A204.1 (cell line): Measurements from ENCODE around the gene GIMAP5.

Experiments used
- FAIRE-seq: peaks from 2 replicates; lab custom pipeline; 2012; peaks lifted over from hg19 to GRCh38; lab: Jason Lieb, UNC

Gene GIMAP5

DNA sequence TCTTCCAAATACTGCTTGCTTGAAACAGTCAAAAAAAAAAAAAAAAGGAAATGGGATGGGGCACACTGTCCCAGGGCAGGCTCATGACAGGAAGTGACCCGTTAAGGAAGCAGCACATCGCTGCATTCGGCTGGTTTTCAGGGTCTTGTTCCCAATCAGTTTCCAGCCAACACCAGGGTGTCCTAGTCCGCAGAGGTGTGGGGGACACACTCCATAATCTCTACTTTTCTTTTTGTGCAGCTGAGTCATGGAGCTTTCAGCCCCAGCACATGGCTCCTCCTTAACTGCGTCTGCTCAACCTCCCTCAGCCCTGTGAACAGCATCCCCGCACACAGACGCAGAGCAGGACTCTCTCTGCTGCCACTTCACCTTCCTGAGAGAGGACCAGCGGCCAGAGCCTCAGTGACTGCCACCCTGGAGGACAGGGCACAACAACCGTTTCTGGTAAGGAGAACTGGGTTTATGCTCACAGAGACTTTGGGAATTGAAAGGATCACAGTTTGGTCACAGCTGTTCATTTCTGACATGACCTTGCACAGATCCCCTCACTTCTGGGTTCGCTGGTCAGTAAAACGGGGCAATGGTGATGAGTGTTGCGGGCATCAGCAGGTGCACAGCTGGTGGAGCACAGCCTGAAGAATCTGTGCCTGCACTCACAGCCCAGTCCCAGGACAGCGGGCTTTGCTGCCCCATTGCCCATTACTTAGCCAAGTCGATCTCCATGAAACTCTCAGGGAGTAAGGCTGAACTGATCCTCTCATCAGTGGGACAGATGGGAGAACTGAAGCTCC lies at the start of gene GIMAP5:
GIMAP5 (plus strand) TSS at position 154 of the 791 bp plus-strand sequence. CDS start 3,467 bp downstream, outside the sequence.
- no peak for FAIRE-seq

DNA sequence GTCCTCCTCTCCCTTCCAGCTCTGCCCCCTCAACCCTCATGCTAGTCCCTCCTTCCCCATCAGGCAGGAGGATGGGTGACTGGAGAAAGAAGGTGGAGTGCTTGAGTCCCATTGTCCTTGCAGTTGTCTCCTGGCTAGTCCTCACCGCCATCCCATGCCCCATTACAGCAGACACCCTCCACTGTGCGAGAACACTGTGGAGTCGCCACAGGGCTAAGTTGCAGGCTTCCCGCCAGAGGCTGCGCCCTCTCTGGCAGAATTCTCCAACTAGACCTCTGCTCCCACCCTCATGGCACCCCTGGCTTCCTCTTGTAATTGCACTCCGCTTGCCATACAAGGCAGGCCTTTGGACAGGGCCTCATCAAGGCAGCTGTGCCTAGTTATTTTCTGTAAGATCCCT lies 48.6 kb upstream of the GIMAP5 start:
- no peak for FAIRE-seq

DNA sequence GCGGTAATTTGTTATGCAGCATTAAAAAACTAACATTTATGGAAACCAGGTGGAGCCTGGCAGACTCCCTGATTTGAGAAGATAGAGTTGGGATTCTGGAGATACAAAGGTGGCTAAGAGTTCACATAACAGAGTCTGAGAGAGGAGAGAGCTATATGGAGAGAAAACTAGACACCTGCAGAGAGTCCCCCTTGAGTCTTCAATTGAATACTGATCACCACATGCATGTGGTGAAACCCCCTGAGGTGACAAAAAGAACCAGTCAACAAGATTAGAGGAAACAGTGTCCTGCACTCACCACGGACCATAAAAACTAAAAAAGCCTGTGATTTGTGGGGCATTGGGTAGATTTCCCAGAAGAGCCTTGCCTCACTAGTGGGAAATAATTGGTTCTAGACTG lies 41.6 kb upstream of the GIMAP5 start:
- FAIRE-seq: no peak

DNA sequence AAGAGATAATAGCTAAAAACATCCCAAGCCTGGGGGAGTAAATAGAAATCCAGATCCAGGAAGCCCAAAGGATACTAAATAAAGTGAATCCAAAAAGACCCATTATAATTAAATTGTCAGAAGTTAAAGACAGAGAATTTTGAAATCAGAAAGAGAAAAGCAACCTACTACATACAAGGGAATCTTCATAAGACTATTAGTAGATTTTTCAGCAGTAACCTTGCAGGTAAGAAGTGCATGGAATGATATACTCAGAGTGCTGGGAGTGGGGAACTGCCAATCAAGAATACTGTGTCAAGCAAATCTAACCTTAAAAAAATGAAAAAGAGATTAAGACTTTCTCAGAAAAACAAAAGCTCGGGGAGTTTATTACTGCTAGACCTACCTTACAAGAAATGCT lies 34.0 kb upstream of the GIMAP5 start:
- no peak for FAIRE-seq

DNA sequence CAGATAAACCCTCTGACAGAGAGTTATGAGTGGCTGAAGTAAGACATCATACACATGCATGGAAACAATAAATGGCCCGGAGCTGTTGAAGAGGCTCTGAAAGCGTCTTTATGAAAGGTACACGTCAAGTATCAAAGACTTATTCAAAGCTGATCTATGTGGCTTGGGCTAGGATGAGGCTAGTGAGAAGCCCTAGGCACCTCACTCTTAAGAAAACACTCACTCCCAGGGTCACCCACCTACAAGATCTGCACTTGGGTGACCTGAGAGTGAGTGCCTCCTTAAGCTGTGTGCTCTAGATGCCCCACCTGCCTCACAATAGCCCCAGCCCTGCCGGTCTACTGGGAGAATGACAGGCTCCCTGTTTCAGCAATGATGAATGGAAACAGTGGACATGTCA lies 21.9 kb upstream of the GIMAP5 start:
- no peak for FAIRE-seq

DNA sequence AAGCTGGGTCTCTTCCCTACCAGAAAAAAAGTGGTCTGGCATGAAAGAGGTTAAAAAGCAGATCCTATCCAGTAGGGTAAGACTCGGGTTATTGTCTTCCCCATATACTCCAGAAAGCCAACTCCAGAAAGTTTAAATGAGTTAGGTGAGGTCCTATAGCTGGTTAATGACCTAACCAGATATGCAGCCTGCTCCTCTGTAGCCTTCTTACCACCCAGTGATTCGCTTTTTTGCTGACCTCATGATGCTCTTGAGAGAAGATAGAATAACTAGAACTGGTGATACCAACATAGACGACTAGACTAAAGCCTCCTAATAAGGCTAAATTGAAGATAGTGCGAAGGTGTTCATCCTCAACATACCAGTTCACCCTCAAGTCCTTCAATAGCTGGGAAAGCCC lies 21.5 kb upstream of the GIMAP5 start:
- no peak for FAIRE-seq

DNA sequence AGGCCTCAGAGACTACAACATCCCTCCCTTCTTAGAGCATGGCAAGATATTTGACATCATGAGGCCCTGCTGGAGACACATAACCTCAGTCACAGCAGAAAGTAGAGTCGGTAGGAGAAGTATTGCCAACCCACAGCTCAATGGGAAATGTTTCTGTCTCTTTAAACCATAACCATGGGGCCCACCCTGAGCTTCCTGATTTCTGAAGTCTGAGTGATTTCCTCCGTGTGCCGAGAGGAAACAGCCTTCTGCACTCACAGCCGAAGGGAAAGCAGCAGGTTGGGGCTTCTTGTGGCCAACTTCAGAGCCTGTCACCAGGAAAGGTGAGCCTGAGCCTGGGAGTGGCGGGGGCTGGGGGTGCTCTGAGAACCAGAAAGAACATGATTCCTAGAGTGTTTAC lies 20.9 kb upstream of the GIMAP5 start, which contains the start of gene GIMAP1:
GIMAP1 (plus strand) TSS at position 246 of the 400 bp plus-strand sequence. CDS start 2,435 bp downstream, outside the sequence.
- FAIRE-seq: no peak

DNA sequence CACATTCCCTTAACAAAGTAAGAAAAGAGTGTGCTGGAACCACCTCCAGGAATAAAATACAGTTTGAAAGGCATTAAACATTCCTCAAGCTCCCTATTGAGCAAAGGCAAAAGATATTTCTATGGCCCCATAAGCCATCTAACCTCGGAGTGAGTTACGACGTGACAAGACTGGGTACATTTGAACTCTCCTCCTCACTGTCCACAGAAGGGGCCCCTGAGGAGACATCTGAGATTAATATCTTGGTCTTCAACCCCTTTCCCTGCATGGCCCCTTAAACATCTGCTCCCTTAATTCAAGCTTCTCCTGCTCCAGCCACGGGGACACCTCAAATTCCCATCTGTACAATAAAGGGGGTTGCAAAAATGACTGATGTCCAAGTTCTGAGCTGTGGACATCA lies 20.3 kb upstream of the GIMAP5 start:
- FAIRE-seq: no peak

DNA sequence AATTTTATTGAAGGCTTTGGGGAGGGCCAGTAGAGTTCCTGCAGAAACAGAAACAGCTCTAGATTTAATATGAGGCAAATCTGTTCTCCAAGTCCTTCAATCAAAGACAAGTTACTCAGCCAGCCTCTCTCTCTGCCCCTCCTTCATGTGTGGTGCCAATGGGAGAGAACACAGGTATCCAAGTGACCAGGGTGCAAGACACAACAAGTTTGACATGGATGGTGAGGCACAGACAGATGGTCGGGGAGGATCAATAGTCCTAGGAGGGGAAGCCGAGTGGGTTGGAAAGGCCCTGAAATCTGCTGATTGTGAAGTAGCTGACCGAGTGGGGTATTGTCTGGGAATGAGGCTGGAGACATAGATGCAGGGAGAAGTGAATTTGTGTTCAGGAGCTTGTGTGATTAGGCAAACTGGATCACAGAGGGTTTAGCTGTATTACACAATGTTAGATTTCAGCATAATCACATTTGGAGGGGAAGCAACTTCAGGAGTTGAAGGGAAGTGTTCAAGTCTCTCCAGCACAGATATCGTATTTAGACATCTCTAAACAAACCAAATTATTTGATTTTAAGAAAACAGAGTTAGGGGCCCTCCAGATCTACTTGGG lies 19.3 kb upstream of the GIMAP5 start:
- no peak for FAIRE-seq

DNA sequence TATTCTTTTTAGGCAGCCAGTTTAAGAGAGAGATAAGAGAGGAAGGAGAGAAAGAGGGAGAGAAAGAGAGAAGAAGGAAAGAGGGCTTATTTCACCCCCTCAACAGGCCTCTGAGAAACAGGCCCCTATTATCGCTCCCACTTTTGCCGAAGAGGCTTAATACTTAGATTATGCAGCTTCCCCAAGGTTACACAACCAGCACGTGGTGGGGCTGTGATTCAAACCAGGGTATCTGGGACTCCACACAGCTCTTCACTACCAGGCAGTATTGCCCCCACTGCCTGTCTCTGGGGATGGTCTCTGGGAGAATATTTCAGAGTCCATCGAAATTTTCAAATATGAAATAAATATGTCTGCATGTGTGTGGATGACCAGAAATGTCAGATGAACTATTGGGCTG lies 17.8 kb upstream of the GIMAP5 start:
- FAIRE-seq: no peak

DNA sequence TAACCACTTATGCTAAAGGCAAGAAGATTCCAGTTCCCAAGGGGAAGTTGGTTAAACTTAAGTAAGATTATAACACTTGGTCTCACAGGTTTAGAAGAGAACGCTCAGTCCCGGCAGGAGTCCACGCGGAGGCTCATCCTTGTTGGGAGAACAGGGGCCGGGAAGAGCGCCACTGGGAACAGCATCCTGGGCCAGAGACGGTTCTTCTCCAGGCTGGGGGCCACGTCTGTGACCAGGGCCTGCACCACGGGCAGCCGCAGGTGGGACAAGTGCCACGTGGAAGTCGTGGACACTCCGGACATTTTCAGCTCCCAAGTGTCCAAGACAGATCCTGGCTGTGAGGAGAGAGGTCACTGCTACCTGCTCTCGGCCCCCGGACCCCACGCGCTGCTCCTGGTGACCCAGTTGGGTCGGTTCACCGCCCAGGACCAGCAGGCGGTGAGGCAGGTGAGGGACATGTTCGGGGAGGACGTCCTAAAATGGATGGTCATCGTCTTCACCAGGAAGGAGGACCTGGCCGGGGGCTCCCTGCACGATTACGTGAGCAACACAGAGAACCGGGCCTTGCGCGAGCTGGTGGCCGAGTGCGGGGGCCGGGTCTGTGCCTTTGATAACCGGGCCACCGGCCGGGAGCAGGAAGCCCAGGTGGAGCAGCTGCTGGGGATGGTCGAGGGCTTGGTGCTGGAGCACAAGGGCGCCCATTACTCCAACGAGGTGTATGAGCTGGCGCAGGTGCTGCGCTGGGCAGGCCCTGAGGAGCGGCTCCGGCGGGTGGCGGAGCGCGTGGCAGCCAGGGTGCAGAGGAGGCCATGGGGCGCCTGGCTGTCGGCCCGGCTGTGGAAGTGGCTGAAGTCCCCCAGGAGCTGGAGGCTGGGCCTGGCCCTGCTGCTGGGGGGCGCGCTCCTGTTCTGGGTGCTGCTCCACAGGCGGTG lies 17.0 kb upstream of the GIMAP5 start:
- no peak for FAIRE-seq

DNA sequence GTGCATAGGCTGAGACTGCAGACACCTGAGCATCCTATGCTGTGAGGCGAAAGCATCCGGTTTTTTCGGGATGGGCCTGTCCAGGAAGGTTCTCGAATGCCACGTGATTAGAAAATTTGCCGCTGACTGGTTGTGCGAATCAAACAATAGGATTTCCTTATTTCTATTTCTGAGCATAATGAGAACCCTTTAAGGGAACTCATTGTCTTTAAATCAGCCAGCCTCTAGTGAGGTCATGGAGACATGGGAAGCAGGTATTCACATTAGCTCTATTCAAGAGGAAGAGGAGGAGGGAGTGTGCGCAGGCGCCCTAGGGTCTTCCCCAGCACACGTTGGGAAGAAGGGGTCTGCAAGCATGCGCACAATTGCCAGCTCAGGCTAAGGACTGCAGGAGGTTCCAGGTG lies 15.2 kb upstream of the GIMAP5 start:
- FAIRE-seq: no peak

DNA sequence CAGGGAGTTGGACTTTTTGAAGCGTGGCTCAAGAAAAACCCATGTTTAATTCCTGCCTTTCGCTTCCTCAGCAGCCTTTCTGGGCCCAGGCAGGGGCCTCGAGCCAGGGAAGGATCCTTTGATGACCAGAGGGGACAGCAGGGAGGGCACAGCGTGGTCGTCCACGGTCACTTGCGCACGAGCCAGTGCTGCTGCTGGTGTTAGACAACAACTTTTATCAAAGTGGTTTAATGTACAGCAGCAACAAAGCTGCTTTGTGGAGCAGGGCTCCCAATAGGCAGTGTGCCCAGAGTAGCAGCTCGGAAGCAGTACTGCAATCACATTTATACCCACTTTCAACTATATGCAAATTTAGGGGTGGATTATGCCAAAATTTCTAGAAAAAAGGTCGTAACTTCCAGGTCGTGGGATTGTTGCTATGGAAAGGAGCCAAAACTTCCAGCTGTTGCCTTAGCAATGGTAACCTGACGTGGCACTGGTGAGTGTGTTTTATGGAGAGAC lies 14.7 kb upstream of the GIMAP5 start:
- no peak for FAIRE-seq

DNA sequence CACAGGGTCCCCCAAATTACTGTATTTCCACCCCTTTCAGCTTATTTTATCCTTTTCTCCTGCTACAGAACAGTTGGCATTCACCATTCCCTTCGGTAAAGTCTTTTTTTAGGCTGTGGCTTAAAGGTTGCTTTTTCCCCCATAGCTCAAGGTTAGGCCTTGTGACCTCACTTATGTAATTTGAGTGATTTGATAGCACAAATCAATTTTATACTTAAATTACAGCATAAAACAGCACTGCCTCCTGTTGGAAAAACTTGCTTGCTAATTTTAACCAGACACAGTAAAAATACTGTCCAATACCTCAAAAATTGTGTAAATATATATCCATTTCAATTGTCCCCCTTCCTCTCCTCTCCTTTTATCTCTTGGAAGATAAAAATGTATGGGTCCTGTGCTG lies 13.8 kb upstream of the GIMAP5 start:
- FAIRE-seq: no peak

DNA sequence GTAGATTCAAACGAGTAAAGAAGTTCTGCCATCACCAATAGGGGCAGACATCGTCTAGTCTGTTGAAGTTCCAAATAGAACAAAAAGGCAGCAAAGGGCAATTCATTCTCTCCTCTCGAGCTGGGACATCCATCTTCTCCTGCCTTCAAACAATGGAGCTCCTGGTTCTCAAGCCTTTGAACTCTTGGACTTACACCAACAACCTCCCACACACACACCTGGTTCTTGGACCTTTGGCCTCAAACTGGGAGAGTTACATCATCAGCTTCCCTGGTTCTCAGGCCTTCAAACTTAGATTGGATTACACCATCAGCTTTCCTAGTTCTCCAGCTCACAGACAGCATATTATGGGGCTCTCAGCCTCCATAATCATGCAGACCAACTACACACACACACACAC lies 9.8 kb upstream of the GIMAP5 start:
- no peak for FAIRE-seq

DNA sequence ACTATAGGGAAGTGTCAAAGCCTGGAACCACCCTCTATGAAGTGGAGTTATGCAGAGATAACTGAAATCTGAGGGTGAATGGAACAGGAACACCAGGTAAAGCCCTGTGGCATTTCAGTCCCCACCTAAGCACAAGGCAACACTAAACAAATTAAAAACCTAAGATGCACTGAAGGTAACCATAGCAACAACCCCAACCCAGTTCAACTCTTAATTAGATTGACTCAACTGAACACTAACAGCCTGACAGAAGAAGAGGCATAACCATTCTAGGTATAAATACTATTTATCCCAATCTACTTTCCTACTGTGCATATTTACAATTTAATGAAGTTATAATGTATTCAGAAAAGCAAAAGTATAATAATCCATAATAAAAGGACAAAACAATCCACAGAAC lies 9.2 kb upstream of the GIMAP5 start:
- FAIRE-seq: no peak

DNA sequence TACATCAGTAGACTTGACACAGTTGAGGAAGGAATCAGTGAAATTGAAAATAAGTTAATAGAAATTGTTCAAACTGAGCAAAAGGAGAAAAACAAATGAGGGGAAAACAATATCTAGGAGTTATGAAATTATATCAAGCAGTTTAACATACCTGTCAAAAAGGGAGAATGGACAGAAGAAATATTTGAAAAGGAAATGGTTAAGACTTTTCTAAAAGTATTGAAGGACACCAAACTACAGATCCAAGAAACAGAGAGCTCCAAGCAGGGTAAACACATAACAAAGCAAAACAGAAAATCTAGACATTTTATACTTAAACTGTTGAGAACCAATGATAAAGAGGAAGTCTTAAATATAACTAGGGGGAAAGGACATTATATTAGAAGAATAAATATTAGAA lies 8.6 kb upstream of the GIMAP5 start:
- no peak for FAIRE-seq

DNA sequence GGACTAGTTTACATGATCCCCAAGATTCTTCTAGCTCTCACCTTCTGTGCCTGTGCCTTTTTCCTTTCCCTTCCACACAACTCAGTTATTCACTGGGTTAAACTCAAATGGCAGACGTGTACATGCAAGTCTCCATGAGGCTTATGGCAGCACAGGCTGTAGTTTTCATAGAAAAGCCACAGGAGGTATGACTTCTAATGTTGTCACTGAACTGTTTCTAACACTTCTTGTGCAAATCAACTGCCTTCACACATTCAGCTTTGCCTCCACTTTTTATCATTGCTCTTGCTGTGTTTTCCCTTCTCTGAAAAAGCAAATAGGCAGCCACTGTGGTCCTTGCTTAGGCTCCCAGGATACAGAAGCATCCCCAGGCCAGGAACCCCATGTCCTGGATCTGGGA lies 5.3 kb upstream of the GIMAP5 start:
- no peak for FAIRE-seq

DNA sequence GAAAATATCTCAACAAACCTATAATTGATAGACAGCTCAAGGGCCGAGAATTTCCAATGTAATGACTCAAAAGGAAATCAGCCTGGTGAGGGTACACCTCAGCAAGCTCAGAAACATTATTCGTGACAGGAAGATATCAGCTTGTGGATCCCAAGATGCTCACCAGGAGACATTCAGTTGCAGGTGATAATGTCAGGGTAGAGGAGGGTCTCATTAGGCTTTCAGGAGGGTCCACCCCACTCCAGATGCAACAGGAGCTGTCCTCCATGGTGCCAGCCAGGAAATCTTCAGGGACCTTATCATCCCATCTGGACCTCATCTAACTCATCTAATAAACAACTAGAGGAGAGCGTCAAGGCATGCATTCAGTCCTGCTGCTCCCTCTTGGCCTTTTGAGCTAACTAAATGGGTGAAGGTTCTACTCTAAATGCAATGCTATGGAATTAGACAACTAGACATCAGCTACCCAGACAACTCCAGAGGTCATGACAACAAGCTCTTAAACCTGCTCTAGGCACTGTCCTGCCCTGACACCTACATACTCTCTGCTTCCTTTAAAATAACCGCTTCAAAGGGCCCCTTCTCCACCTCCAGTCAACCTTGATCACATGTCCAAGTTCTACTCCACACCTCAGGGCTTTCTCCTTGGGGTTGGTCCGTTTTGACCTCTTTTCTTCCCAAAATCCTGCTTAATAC lies 4.3 kb upstream of the GIMAP5 start:
- no peak for FAIRE-seq

DNA sequence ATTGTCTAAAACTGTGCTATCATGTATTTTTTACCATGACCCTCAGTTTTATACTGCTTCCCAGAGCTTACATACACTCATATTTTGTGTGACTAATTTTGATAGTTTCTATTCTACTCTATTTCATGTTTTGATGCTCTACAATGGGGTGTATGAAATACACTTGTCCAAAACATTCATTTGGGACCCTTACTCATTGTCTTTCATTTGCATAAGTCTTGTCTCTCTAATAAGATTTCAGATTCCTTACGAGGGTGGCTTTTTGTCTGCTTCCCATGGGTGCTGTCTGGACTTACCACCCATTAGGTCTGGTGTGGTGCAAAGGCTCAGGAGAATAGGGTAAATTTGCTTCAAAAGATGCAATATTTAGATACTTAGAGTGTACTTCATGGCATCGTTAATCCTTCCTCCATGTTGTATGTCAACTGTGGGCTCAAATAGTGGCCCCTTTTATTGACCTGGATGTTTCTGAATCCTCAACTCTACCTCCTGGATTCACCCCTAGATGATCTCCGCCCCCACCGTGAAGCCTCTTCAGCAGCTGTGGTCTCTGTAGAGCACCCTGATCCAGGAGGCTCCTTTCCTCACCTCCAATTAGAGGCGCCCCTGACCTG lies 3.6 kb upstream of the GIMAP5 start:
- FAIRE-seq: no peak

DNA sequence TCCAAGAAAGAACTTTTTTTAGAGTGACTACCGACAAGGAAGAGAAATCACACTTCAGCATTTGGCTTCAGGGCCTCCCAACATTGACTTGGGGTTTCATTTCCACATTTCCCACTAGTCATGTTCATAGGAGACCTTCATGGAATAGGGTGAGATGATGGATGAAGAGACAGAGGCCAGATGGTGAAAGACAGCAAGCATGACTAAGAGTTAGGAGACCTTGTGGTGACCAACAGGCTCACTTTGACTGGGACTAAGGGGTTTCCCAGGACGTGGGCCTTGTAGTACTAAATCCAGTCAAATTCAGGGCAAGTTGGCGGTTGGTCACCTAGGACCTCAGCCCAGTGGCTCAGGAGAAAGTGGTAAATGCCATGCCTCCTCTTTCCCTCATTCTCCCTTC lies 3.0 kb upstream of the GIMAP5 start:
- FAIRE-seq: no peak
